Activated naive CD8-positive, alpha-beta T cell treated with anti-CD3 and anti-CD28 coated beads, Interleukin-2, amount 10 ng/mL, durations not matched to agents 7 days and 5 days (primary cell): ENCODE results near the gene TRUB1. TPM values are rescaled to one million over a fixed set of nuclear protein-coding genes. Genes with fewer than 3 reads are reported as not detected.

ENCODE experiments used
- ATAC-seq: fragments of 150-1000 bp; cut with Tn5 transposase; one replicate; pipeline ENCODE4 v1.10.0; 2021; ENCODE audit warnings: low read depth, moderate library complexity
- POLR2A ChIA-PET: fragments of 350-600 bp; sonication (Branson Sonifier 250); formaldehyde crosslinking; loops from one replicate; lab custom pipeline; 2021; ENCODE audit warnings: antibody characterized with exemption; lab: Charles Lee
- DNase-seq: peaks from one replicate; pipeline ENCODE4 v3.0.0; 2021
- H3K27ac Mint-ChIP-seq: one replicate; pipeline ENCODE4 v1.8.0; 2022; ENCODE audit warnings: mild to moderate bottlenecking, mixed read lengths
- H3K27me3 Mint-ChIP-seq: one replicate; pipeline ENCODE4 v1.8.0; 2022; ENCODE audit warnings: mild to moderate bottlenecking, moderate library complexity, mixed read lengths
- H3K36me3 Mint-ChIP-seq: one replicate; pipeline ENCODE4 v1.8.0; 2021; ENCODE audit warnings: mild to moderate bottlenecking, mixed read lengths
- H3K4me1 Mint-ChIP-seq: one replicate; pipeline ENCODE4 v1.8.0; 2021; ENCODE audit warnings: mixed read lengths
- H3K4me3 Mint-ChIP-seq: one replicate; pipeline ENCODE4 v1.8.0; 2022; ENCODE audit warnings: mild to moderate bottlenecking, moderate library complexity, mixed read lengths
- H3K9me3 Mint-ChIP-seq: one replicate; pipeline ENCODE4 v1.8.0; 2021; ENCODE audit warnings: mixed read lengths
- total RNA-seq, 2 experiments: library from RNA; stranded (reverse); gene quantifications; one replicate each; pipeline ENCODE4 v1.2.3, GENCODE V29; 2021

The TRUB1 gene
- total RNA-seq, 2 experiments from 2014 or later: 12.3 to 14.4 TPM

DNA sequence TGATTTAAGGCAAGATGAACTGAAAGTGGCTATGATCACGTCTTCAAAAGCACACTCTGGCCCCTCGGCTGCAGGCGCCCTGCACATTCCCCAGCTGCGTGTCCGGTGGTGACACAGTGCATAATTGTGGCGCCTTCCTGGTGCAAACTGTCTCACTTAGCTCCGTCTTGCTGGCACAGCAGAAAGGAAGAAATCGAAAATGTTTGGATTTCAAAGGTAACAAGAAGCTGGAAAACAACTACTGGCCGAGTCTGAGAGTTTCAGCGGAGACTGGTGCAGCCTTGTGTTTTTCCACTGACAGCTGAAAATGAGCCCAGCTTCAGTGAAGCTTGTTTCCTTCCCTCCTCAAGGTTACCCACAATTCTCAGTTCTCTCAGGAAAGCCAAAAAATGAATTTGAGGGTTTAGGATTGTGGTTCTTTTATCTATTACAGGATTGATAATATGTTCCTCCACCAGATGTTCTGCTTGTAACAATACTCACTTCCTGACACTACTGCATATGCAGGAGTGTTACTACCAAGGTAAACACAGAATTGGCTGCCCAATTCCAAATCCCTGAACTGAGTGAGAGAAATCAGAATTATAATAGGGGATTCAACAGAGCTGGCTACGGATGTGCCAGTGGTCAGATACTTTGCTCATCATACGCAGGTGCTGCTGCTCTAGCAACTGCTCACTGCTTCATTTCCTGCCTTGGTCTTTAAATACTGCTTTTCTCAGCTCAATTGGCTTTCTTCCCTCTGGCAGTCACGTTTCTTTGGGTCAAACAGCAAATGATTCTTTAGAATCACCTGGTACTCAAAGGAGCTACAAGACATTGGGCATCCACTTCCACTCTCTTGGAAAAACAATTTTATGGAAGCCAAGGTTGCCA, 63.7 kb downstream of the TRUB1 start:
- H3K9me3 Mint-ChIP-seq: no peaks in the 10 kb centered on the region
- no peak overlapping the region for H3K4me3 Mint-ChIP-seq
- H3K4me1 Mint-ChIP-seq: peaks cover 2% of the 10 kb centered on the region
- ATAC-seq (no peak), DNase-seq (no peak)
- H3K27ac Mint-ChIP-seq: no peak overlapping the region
- H3K36me3 Mint-ChIP-seq: no peaks in the 10 kb centered on the region
- peaks cover 9% of the 10 kb centered on the region for H3K27me3 Mint-ChIP-seq
- POLR2A ChIA-PET: no interaction called here

DNA sequence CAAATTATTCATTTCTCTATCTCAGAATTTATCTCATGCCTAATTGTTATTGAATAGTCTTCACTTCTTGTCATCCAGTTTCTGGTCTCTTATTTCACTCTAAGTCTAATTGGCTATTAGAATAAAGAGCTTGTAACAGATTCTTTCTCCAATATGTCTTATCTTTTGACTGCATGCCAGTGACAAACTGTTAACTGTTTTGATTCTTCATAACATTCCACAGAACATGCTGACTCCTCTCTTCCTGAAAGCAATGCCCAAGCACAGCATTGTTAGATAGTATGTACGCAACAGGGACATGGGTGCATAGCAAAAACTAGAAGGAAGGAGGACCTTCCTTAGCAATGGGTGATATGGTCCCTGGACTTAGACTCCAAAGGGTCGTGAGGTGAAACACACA, 65.4 kb downstream of the TRUB1 start:
- Mint-ChIP-seq H3K27me3 (peaks cover 9% of the 10 kb centered on the region), H3K27ac (no peak overlapping the region), H3K9me3 (no peaks in the 10 kb centered on the region), H3K4me3 (no peak overlapping the region), H3K36me3 (no peaks in the 10 kb centered on the region), H3K4me1 (peaks cover 2% of the 10 kb centered on the region)
- ATAC-seq: no peak
- no peak for DNase-seq
- POLR2A ChIA-PET: no interaction called here

DNA sequence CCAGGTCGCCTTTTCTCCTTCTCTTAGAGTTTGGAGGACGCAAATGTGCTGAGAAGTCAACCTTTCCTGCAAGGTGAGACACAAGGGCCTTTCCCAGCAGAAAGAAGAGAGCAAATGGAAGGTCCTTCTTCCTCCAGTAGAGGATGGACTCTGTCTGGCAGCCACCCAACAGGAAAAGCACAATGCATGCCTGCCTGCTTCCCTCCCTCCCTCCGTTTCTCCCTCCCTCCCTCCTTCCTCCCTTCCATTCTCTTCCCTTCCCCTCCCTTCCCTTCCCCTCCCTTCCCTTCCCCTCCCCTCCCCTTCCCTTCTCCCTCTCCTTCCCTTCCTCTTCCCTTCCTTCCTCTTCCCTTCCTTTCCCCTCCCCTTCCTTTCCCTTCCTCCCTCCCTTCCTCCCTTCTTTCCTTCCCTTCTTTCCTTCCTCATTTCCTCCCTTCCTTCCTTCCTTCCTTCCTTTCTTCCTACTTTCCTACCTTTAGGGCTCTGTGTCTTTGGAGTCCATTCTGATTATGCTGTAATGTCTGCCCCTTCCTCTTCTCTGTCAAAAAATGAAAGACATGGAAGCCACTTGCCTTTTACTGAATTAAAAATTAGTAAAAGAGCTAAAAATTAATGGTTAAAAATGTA, 66.4 kb downstream of the TRUB1 start:
- Mint-ChIP-seq H3K9me3 (no peaks in the 10 kb centered on the region), H3K27ac (no peak overlapping the region), H3K4me3 (no peak overlapping the region), H3K27me3 (peaks cover 12% of the 10 kb centered on the region), H3K4me1 (peaks cover 2% of the 10 kb centered on the region), H3K36me3 (no peaks in the 10 kb centered on the region)
- POLR2A ChIA-PET: no interaction called here
- DNase-seq: no peak
- no peak for ATAC-seq

DNA sequence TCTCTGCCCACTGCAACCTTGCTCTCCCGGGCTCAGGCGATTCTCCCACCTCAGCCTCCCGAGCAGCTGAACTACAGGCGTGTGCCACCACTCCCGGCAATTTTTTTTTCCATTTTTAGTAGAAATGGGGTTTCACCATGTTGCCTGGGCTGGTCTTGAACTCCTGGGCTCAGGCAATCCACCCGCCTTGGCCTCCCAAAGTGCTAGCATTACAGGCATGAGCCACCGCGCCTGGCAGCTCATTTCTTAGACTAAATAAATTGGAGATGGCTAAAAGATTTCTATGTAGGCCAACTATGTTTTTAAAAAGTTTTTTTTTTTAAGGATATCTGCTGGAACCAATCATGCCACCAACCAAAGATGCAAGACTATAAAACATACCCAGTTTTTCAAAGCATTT, 67.8 kb downstream of the TRUB1 start:
- H3K9me3 Mint-ChIP-seq: no peaks in the 10 kb centered on the region
- peaks cover 10% of the 10 kb centered on the region for H3K27me3 Mint-ChIP-seq
- no peaks in the 10 kb centered on the region for H3K36me3 Mint-ChIP-seq
- DNase-seq: no peak
- peaks cover 2% of the 10 kb centered on the region for H3K4me1 Mint-ChIP-seq
- H3K4me3 Mint-ChIP-seq: no peak overlapping the region
- POLR2A ChIA-PET: no interaction called here
- no peak for ATAC-seq
- H3K27ac Mint-ChIP-seq: no peak overlapping the region

DNA sequence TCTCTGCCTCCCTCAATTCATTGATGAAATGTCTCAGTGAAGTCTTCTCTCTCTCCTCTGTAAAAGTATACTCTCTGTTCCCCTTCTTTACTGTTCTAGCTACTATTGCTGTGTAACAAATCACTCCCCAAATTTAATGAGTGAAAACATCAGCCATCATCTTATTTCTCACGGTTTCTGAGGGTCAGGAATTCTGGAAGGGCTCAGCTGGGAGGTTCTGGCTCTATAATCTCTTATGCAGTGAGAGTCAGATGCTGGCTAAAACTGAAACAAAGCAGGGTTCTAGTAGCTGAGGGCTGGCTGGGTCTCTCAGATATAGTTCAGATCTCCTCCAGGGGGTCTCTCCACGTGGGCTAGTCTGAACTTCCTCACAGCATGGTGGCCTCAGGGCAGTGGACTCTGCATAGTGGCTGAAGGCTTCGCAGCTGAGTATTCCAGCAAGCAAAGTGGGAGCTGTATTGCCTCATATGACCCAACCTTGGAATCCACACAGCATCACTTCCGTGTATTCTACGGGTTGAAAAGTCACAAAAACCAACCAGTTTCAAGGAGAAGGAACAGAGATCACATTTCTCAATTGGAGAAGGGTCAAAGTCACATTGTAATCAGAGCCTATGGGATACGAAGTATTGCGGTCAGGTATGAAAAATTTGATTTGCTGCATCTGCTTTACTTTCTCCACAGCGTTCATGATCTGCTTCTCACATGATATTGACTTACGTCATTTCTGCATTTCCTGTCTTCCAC, 80.4 kb downstream of the TRUB1 start:
- Mint-ChIP-seq H3K36me3 (no peaks in the 10 kb centered on the region), H3K4me3 (no peak overlapping the region), H3K9me3 (no peaks in the 10 kb centered on the region), H3K27ac (no peak overlapping the region), H3K4me1 (no peaks in the 10 kb centered on the region), H3K27me3 (peaks cover 8% of the 10 kb centered on the region)
- DNase-seq (no peak), ATAC-seq (no peak)
- POLR2A ChIA-PET: no interaction called here

DNA sequence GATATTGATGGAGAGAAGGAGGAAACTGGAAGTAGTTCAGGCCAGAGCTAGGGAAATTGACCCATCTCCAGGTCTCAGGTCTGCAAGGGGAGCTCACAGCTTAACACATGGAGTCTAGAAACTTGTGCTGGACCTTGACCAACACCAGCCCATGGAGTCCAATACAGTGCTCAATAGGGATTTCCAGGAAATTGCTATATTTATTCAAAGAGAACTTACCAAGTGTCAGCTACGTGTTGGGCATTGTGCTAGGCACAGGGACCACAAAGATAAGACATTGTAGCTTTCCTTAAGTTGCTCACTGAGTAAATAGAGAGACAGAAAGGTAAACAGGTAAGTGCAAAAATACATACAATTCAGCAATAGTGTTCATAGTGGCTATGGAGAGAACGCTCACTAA, 82.5 kb downstream of the TRUB1 start:
- no peaks in the 10 kb centered on the region for H3K4me1 Mint-ChIP-seq
- no peaks in the 10 kb centered on the region for H3K36me3 Mint-ChIP-seq
- DNase-seq (no peak), ATAC-seq (no peak)
- H3K9me3 Mint-ChIP-seq: no peaks in the 10 kb centered on the region
- H3K4me3 Mint-ChIP-seq: no peak overlapping the region
- peaks cover 8% of the 10 kb centered on the region for H3K27me3 Mint-ChIP-seq
- H3K27ac Mint-ChIP-seq: no peak overlapping the region
- POLR2A ChIA-PET: no interaction called here

DNA sequence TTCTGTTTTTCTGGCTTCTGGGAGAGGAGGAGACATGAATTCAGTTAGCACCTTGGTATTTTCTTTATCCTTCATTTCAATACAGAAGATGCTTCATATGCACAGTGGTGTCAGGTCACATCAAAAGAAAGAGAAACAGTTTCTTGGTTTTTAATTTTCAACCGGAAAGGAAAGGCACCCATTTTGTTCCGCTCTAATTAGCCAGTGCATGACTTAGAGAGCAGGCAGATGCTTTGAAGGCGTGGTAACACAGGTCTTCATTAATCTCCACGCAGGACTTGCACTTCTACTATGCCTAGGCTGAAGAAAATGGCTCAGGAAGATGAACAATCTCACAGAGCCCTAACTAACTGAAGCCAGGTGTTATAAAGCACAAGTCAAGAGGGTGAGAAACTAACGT, 84.7 kb downstream of the TRUB1 start:
- H3K36me3 Mint-ChIP-seq: no peaks in the 10 kb centered on the region
- no peak for ATAC-seq
- no peak overlapping the region for H3K4me3 Mint-ChIP-seq
- H3K27ac Mint-ChIP-seq: no peak overlapping the region
- H3K27me3 Mint-ChIP-seq: peaks cover 6% of the 10 kb centered on the region
- POLR2A ChIA-PET: no interaction called here
- H3K9me3 Mint-ChIP-seq: no peaks in the 10 kb centered on the region
- no peaks in the 10 kb centered on the region for H3K4me1 Mint-ChIP-seq
- no peak for DNase-seq

DNA sequence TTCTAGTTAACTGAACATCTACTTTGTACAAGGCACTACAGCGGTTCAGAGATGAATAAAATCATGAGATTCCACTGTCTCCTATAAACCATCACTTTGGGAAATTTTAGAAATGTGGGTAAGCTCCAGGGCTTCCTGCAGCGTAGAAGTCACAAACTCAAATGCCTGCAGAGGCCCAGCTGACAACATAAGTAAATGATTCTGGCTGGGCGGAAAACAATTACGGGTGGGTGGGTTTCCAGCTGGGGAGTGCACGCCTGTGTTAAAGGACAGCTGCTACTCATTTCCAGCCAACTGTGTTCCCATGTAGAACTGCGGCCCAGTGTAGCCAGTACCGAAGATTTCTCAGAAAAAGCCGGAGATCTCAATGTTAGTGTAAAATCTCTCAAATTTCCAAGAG, 85.7 kb downstream of the TRUB1 start:
- POLR2A ChIA-PET: no interaction called here
- no peaks in the 10 kb centered on the region for H3K36me3 Mint-ChIP-seq
- no peak overlapping the region for H3K4me3 Mint-ChIP-seq
- H3K9me3 Mint-ChIP-seq: no peaks in the 10 kb centered on the region
- no peak overlapping the region for H3K27ac Mint-ChIP-seq
- peaks cover 6% of the 10 kb centered on the region for H3K27me3 Mint-ChIP-seq
- ATAC-seq: no peak
- no peak for DNase-seq
- no peaks in the 10 kb centered on the region for H3K4me1 Mint-ChIP-seq

DNA sequence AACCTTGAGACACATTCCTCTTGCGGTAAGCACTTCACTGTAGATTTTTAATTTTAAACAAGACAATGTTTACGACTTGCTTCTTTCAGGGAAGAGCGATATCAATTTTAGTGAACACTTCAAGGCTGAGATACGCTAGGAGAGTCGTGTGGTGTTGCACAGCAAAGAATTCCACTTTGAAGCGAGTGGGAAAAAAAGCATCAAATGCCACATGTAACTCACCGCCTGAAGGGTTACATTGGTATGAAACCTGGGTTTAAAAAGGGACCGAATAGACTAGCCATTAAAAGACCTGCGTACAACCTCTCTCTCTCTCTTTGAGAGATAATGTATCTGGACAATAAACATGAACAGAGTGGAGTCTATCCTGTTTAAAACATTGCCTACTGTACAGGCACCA, 86.4 kb downstream of the TRUB1 start:
- no peaks in the 10 kb centered on the region for H3K9me3 Mint-ChIP-seq
- H3K27me3 Mint-ChIP-seq: peaks cover 6% of the 10 kb centered on the region
- DNase-seq: no peak
- no peaks in the 10 kb centered on the region for H3K4me1 Mint-ChIP-seq
- no peak for ATAC-seq
- POLR2A ChIA-PET: no interaction called here
- no peaks in the 10 kb centered on the region for H3K36me3 Mint-ChIP-seq
- no peak overlapping the region for H3K27ac Mint-ChIP-seq
- H3K4me3 Mint-ChIP-seq: no peak overlapping the region

DNA sequence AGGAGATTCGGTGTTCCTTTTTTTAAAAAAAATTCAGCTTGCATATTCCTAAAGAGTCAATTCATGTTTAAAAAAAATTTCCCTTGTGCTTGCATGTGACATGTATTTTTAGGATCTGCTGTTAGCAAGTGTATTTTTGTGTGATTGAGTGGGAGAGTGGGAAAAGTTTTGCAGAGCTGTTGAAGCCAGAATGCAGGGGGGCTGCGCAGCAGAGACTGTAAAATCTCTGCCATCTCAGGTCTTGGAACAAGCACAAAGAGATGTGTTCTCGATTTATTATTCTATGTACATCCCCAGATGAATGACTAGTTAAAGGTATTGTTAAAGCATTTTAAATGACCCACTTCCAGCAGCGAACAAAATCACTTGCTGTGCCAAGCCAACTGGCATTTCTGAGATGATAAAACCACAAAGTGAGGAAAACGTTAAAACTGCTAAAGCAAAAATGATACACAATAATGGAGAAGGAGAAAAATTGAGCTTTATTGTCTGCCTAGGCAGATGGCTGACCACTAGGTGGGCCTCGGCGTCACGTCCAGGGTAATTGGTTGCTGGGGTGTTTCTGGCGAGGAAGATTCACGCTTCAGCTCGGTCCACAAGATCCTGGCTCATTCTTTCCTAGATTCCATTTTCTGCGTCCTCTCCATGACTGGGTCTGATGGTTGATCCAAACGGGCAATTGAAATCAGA, 88.2 kb downstream of the TRUB1 start:
- H3K4me1 Mint-ChIP-seq: no peaks in the 10 kb centered on the region
- no peak overlapping the region for H3K27ac Mint-ChIP-seq
- ATAC-seq: no peak

DNA sequence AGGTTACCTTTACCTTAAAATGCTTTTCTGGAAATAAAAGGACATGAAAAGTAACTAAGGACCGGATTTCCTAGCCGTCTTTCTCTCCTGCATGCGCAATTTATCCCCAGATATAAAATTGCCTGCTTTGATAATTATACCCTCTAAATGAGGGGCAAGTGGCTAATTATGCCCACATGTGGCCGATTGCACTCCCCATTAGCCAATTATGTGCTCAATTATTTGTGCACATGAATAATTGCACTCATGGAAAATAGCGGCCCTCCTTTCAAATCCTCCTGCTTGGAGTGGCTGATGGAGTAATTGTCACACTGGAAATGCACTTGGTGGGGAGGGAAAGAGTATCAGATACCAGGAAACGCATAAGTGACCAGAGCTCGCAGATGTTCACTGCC, 88.7 kb downstream of the TRUB1 start:
- no peaks in the 10 kb centered on the region for H3K9me3 Mint-ChIP-seq
- no peaks in the 10 kb centered on the region for H3K4me1 Mint-ChIP-seq
- no peak for DNase-seq

More for the DNA sequence above, 88.2 kb downstream of the TRUB1 start:
- H3K9me3 Mint-ChIP-seq: no peaks in the 10 kb centered on the region
- no peak overlapping the region for H3K4me3 Mint-ChIP-seq
- H3K27me3 Mint-ChIP-seq: no peaks in the 10 kb centered on the region
- no peaks in the 10 kb centered on the region for H3K36me3 Mint-ChIP-seq
- POLR2A ChIA-PET: no interaction called here
- no peak for DNase-seq

More for the DNA sequence above, 88.7 kb downstream of the TRUB1 start:
- Mint-ChIP-seq H3K36me3 (no peaks in the 10 kb centered on the region), H3K27ac (no peak overlapping the region), H3K4me3 (no peak overlapping the region), H3K27me3 (no peaks in the 10 kb centered on the region)
- no peak for ATAC-seq
- POLR2A ChIA-PET: no interaction called here
